HepG2 (cell line): ENCODE measurements around the gene BROX. TPM values are rescaled to one million over a fixed set of nuclear protein-coding genes. Genes with fewer than 3 reads are reported as not detected.

Experiments
- ATAC-seq: fragments of 200-7000 bp; cut with Tn5 transposase; 3 replicates; pipeline ENCODE4 v1.9.1; 2020; ENCODE audit warnings: mild to moderate bottlenecking, moderate library complexity
- BruUV-seq: library from RNA; stranded (reverse); fragments of 400-500 nt; replicated peaks from 2 replicates; lab custom pipeline; 2021; lab: Mats Ljungman, UMichigan
- CTCF ChIA-PET: fragments of 300-600 bp; formaldehyde crosslinking; extraction: SDS; loops from one replicate; lab custom pipeline; 2021; ENCODE audit warnings: low total read pairs, inconsistent platforms, low intra/inter-chr PET ratio; lab: Yijun Ruan, JAX
- POLR2A ChIA-PET: fragments of 350-600 bp; sonication (Branson Sonifier 250); formaldehyde crosslinking; loops from one replicate; lab custom pipeline; 2020; ENCODE audit warnings: antibody characterized with exemption, inconsistent platforms; lab: Yijun Ruan, JAX
- DNase-seq: peaks from one replicate; pipeline ENCODE4 v3.0.0-alpha.2; 2015; ENCODE audit warnings: low spot score
- FAIRE-seq: peaks from 3 replicates; lab custom pipeline; 2011; peaks lifted over from hg19 to GRCh38; lab: Jason Lieb, UNC
- H2AFZ ChIP-seq: one replicate; pipeline ENCODE4 v1.6.1; 2011; ENCODE audit warnings: low read length, inconsistent platforms
- H3K27ac ChIP-seq: fragments of 300-600 bp; 3 replicates; pipeline ENCODE4 v1.8.0; 2011; ENCODE audit warnings: mixed run types, mild to moderate bottlenecking, mixed read lengths, low read length, inconsistent platforms; ENCODE audit not compliant: insufficient read depth; ENCODE audit errors: extremely low read length
- H3K27me3 ChIP-seq, 2 experiments: fragments of 200-600 bp in 1 of 2; 2 replicates in 1 of 2; 3 replicates in 1 of 2; pipeline versions ENCODE4 v1.6.0 to v1.8.0; 2011; ENCODE audit warnings: low read length in 2 of 2, mild to moderate bottlenecking in 2 of 2, moderate library complexity in 2 of 2, inconsistent platforms in 1 of 2; ENCODE audit not compliant: insufficient read depth in 2 of 2, control insufficient read depth in 1 of 2
- H3K36me3 ChIP-seq, 2 experiments: fragments of 200-600 bp in 1 of 2; replicated peaks in 1 of 2; 2 replicates in 1 of 2; 3 replicates in 1 of 2; pipeline versions ENCODE4 v1.5.1 to v1.8.0; 2011; ENCODE audit warnings: low read length in 2 of 2, inconsistent platforms in 1 of 2; ENCODE audit not compliant: insufficient read depth in 2 of 2, control insufficient read depth in 1 of 2
- H3K4me1 ChIP-seq: 2 replicates; pipeline ENCODE4 v1.5.1; 2012; ENCODE audit warnings: low read length, inconsistent platforms; ENCODE audit not compliant: insufficient read depth
- H3K4me2 ChIP-seq: 2 replicates; pipeline ENCODE4 v1.6.0; 2011; ENCODE audit warnings: low read depth, low read length, inconsistent platforms
- H3K4me3 ChIP-seq, 3 experiments: fragments of 200-600 bp in 1 of 3; sonication (generic), shearing (Covaris generic) in 1 of 3; replicated peaks in 1 of 3; 2 replicates each; pipeline ENCODE4 v1.5.1; 2011 to 2016; ENCODE audit warnings: low read length in 3 of 3, inconsistent platforms in 2 of 3, low read depth in 2 of 3, mild to moderate bottlenecking in 2 of 3, control low read depth in 1 of 3, mixed read lengths in 1 of 3; ENCODE audit not compliant: insufficient read depth in 1 of 3
- H3K79me2 ChIP-seq: one replicate; pipeline ENCODE4 v1.6.1; 2011; ENCODE audit warnings: low read length, inconsistent platforms; ENCODE audit not compliant: insufficient read depth
- H3K9ac ChIP-seq: 2 replicates; pipeline ENCODE4 v1.6.0; 2011; ENCODE audit warnings: mild to moderate bottlenecking, low read depth, low read length, inconsistent platforms; ENCODE audit not compliant: insufficient read depth
- H3K9me3 ChIP-seq: 2 replicates; pipeline ENCODE4 v1.5.1; 2012; ENCODE audit warnings: mild to moderate bottlenecking, low read length
- H4K20me1 ChIP-seq: 2 replicates; pipeline ENCODE4 v1.6.0; 2011; ENCODE audit warnings: inconsistent platforms, mild to moderate bottlenecking, low read length, moderate library complexity; ENCODE audit not compliant: insufficient read depth
- BORCS8-MEF2B ChIP-seq: sonication (generic); formaldehyde crosslinking; IDR thresholded peaks from 2 replicates; pipeline ENCODE4 v1.8.0; 2022; ENCODE audit warnings: mild to moderate bottlenecking, missing genetic modification reagents
- GLMP ChIP-seq: sonication (generic); formaldehyde crosslinking; IDR thresholded peaks from 2 replicates; pipeline ENCODE4 v1.9.0; 2021; ENCODE audit warnings: missing genetic modification reagents, mild to moderate bottlenecking, borderline replicate concordance
- HOMEZ ChIP-seq: IDR thresholded peaks from 2 replicates; pipeline ENCODE4 v1.6.1; 2016; ENCODE audit warnings: low read depth
- LCORL ChIP-seq, 2 experiments: fragments of 450-650 bp in 1 of 2; sonication (generic) in 1 of 2; formaldehyde crosslinking in 1 of 2; IDR thresholded peaks; 2 replicates each; pipeline versions ENCODE4 v1.5.0 to v1.6.1; 2017 to 2020; ENCODE audit warnings: antibody characterized with exemption in 1 of 2, missing genetic modification reagents in 1 of 2
- MXI1 ChIP-seq: IDR thresholded peaks from 3 replicates; pipeline ENCODE4 v1.6.1; 2012; ENCODE audit warnings: low read depth, low read length, inconsistent platforms, borderline replicate concordance
- NFE2L2 ChIP-seq: fragments of 150-350 bp; IDR thresholded peaks from 2 replicates; pipeline ENCODE4 v1.6.1; 2014; ENCODE audit warnings: low read length
- PBX3 ChIP-seq: sonication (generic); formaldehyde crosslinking; IDR thresholded peaks from 2 replicates; pipeline ENCODE4 v1.8.1; 2023; ENCODE audit warnings: missing genetic modification reagents, inconsistent platforms, borderline replicate concordance
- SIN3A ChIP-seq: IDR thresholded peaks from 2 replicates; pipeline ENCODE4 v1.6.1; 2011; ENCODE audit warnings: low read depth, mild to moderate bottlenecking, control low read depth, low read length, borderline replicate concordance
- YEATS4 ChIP-seq: sonication (generic); formaldehyde crosslinking; IDR thresholded peaks from 2 replicates; pipeline ENCODE4 v1.4.0; 2020; ENCODE audit warnings: missing genetic modification reagents, borderline replicate concordance
- ZNF138 ChIP-seq: sonication (generic); formaldehyde crosslinking; IDR thresholded peaks from 2 replicates; pipeline ENCODE4 v1.5.0; 2020; ENCODE audit warnings: mild to moderate bottlenecking, low read depth, missing genetic modification reagents
- ZNF547 ChIP-seq: sonication (generic); formaldehyde crosslinking; IDR thresholded peaks from 2 replicates; pipeline ENCODE4 v1.5.1; 2020; ENCODE audit warnings: mild to moderate bottlenecking, missing genetic modification reagents
- ZNF644 ChIP-seq: IDR thresholded peaks from 2 replicates; pipeline ENCODE4 v1.6.1; 2016; ENCODE audit warnings: low read depth
- ZNF740 ChIP-seq: sonication (generic); formaldehyde crosslinking; IDR thresholded peaks from 2 replicates; pipeline ENCODE4 v1.4.0; 2020; ENCODE audit warnings: missing genetic modification reagents
- ZSCAN12 ChIP-seq: sonication (generic); formaldehyde crosslinking; IDR thresholded peaks from 2 replicates; pipeline ENCODE4 v1.9.0; 2021; ENCODE audit warnings: mild to moderate bottlenecking, missing genetic modification reagents
- WGBS: methylation state at CpG from one replicate; pipeline ENCODE4 v1.1.6; 2017; ENCODE audit warnings: low lambda C conversion rate; 5-methylcytosine and 5-hydroxymethylcytosine counted together
- in situ Hi-C: cut with HindIII; loops from 2 replicates; pipeline ENCODE4 v1.10.0; 2017; ENCODE audit warnings: low pct_unique_long_range_greater_than_20kb; ENCODE audit not compliant: extremely low pct_ligation_motif_present
- intact Hi-C: fragments of 100-400 bp; cut with micrococcal nuclease; formaldehyde crosslinking; loops from one replicate; pipeline ENCODE4 v1.10.0; 2022; ENCODE audit not compliant: unreplicated experiment
- polyA plus RNA-seq, 8 experiments: library from polyadenylated mRNA; depleted of rRNA in 3 of 8; stranded (reverse) in 7 of 8; unstranded in 1 of 8; fragments of >200 nt; fragmentation: Illumina TruSeq in 4 of 8; extraction: Trizol in 4 of 8; gene quantifications; 2 replicates each; pipeline versions ENCODE4 v1.2.1 to v1.2.3, GENCODE V29; 2011 to 2016; ENCODE audit warnings: low read depth in 4 of 8, missing spikeins in 1 of 8, mixed read lengths in 1 of 8; ENCODE audit not compliant: insufficient read depth in 1 of 8
- total RNA-seq, 5 experiments: library from RNA; depleted of rRNA; stranded (reverse); fragments of >200 nt; fragmentation: Illumina TruSeq; extraction: Trizol; gene quantifications; 2 replicates each; pipeline ENCODE4 v1.2.3, GENCODE V29; 2016; ENCODE audit warnings: low read depth in 1 of 5

Gene BROX
- total and polyA plus RNA-seq, 2 of the 13 experiments (the other 11 are each of a cell fraction or from before 2014, with no cell fraction given), result 4.4 to 33.2 TPM

GRCh38 chr1:222706815-222707214, 5.5 kb upstream of the BROX start:
- Histone ChIP-seq H4K20me1 (no peaks in the 10 kb centered on the region), H2AFZ (no peak overlapping the region), H3K4me2 (no peak overlapping the region), H3K27me3 (no peaks in the 10 kb centered on the region; a peak in 2 of 5 replicates), H3K4me3 (no peak overlapping the region), H3K9me3 (no peaks in the 10 kb centered on the region), H3K79me2 (peaks cover 44% of the 10 kb centered on the region), H3K27ac (no peak overlapping the region), H3K4me1 (peaks cover 20% of the 10 kb centered on the region), H3K36me3 (peaks cover 0 to 6% of the 10 kb centered on the region in 2 experiments; a peak in 1 of 5 replicates), H3K9ac (no peak overlapping the region)
- TF ChIP-seq YEATS4 (CRISPR knock-in tag) (no peak), GLMP (CRISPR knock-in tag) (no peak), ZNF740 (CRISPR knock-in tag) (peak; percentile 64; the same call in 1 of the 2 replicates)
- DNase-seq (no peak), ATAC-seq (peak; percentile 48; the same call in 2 of the 3 replicates), FAIRE-seq (no peak)
- 83% methylated on average over 4 of the region's 4 CpGs for WGBS
- BruUV-seq, result no TSS peak
- ChIA-PET CTCF (no interaction called here), POLR2A (no interaction called here)
- in situ Hi-C loops, result no loop called here
- intact Hi-C loops, result no loop called here

- Histone ChIP-seq H3K36me3 (no peaks in the 10 kb centered on the region), H3K9me3 (no peaks in the 10 kb centered on the region), H3K27me3 (no peaks in the 10 kb centered on the region; a peak in 2 of 5 replicates), H3K4me1 (peaks cover 27% of the 10 kb centered on the region), H3K27ac (no peak overlapping the region), H3K9ac (no peak overlapping the region), H3K4me3 (no peak overlapping the region; a peak in 1 of 6 replicates), H4K20me1 (no peaks in the 10 kb centered on the region), H2AFZ (no peak overlapping the region), H3K79me2 (peaks cover 51% of the 10 kb centered on the region), H3K4me2 (no peak overlapping the region)
- intact Hi-C loops, result no loop called here
- POLR2A ChIA-PET, result no interaction called here
- DNase-seq, result no peak
- in situ Hi-C loops, result loop anchor here (10.0 kb wide), 1 partner anchor 245 kb away; no protein-coding TSS in a partner anchor
- 97% methylated on average over 5 of the region's 5 CpGs for WGBS
- BruUV-seq, result no TSS peak
- ATAC-seq, result no peak
- FAIRE-seq, result no peak
- CTCF ChIA-PET, result no interaction called here
- TF ChIP-seq NFE2L2 (no peak), LCORL (IDR thresholded peaks at IDR 0.05) (no peak), LCORL (CRISPR knock-in tag; IDR thresholded peaks at IDR 0.05) (no peak), ZNF547 (CRISPR knock-in tag) (no peak), SIN3A (no peak), ZNF644 (CRISPR knock-in tag) (no peak), MXI1 (no peak), ZNF138 (no peak), ZSCAN12 (CRISPR knock-in tag) (no peak), PBX3 (CRISPR knock-in tag) (no peak), BORCS8-MEF2B (CRISPR knock-in tag) (no peak), HOMEZ (CRISPR knock-in tag) (no peak)
These were observed 2.6 kb upstream of the BROX start for GRCh38 chr1:222709700-222710153.
